OCI-LY3 (cell line): Measurements from ENCODE around the gene HDHD2.
A peak's percentile ranks its signal among the peaks of the same experiment; 100 is the strongest.

ENCODE experiments used
- H2AFZ ChIP-seq: fragments of 200-600, 300-600 bp; shearing (Covaris generic); 2 replicates; pipeline ENCODE4 v1.6.0; 2014; ENCODE audit warnings: antibody characterized with exemption, low read depth, low read length
- H3K27ac ChIP-seq: fragments of 200-600, 300-600 bp; sonication (generic); 2 replicates; pipeline ENCODE4 v1.5.1; 2014; ENCODE audit warnings: mild to moderate bottlenecking, low read length, moderate library complexity, mixed read lengths
- H3K27me3 ChIP-seq: fragments of 200-600, 300-600 bp; sonication (generic); 2 replicates; pipeline ENCODE4 v1.6.1; 2014; ENCODE audit warnings: low read depth, low read length, mixed read lengths
- H3K36me3 ChIP-seq: fragments of 200-600, 300-600 bp; sonication (generic); replicated peaks from 2 replicates; pipeline ENCODE3; 2014; ENCODE audit warnings: low read depth, low read length, mixed read lengths
- H3K4me1 ChIP-seq: fragments of 300-600, 200-600 bp; sonication (generic); 2 replicates; pipeline ENCODE4 v1.6.1; 2014; ENCODE audit warnings: low read length, mixed read lengths
- H3K4me2 ChIP-seq: fragments of 200-600, 300-600 bp; sonication (generic); 2 replicates; pipeline ENCODE4 v1.6.1; 2014; ENCODE audit warnings: low read length, mixed read lengths
- H3K4me3 ChIP-seq: fragments of 300-600, 200-600 bp; sonication (generic); 2 replicates; pipeline ENCODE4 v1.5.1; 2014; ENCODE audit warnings: antibody characterized with exemption, mild to moderate bottlenecking, low read length, moderate library complexity
- H3K79me2 ChIP-seq: fragments of 300-600, 200-600 bp; shearing (Covaris generic); 2 replicates; pipeline ENCODE4 v1.6.1; 2014; ENCODE audit warnings: mild to moderate bottlenecking, low read length, mixed read lengths
- H3K9ac ChIP-seq: fragments of 300-600, 200-600 bp; shearing (Covaris generic); 2 replicates; pipeline ENCODE4 v1.6.0; 2014; ENCODE audit warnings: mild to moderate bottlenecking, low read length, moderate library complexity
- H3K9me3 ChIP-seq: fragments of 200-600, 300-600 bp; shearing (Covaris generic); 2 replicates; pipeline ENCODE4 v1.6.1; 2014; ENCODE audit warnings: low read length, mixed read lengths; ENCODE audit not compliant: insufficient read depth
- H4K20me1 ChIP-seq: fragments of 200-600, 300-600 bp; sonication (generic); 2 replicates; pipeline ENCODE4 v1.6.1; 2016; ENCODE audit warnings: low read length, mixed read lengths; ENCODE audit not compliant: insufficient read depth
- CTCF ChIP-seq: fragments of 200-600, 300-600 bp; sonication (generic); IDR thresholded peaks from 2 replicates; pipeline ENCODE4 v1.5.1; 2014; ENCODE audit warnings: antibody characterized with exemption, low read length, low read depth
- EZH2phosphoT487 ChIP-seq: fragments of 200-600 bp; shearing (Covaris generic); IDR thresholded peaks from 2 replicates; pipeline ENCODE4 v1.6.1; 2018; ENCODE audit warnings: antibody characterized with exemption, mixed run types, low read depth

HDHD2 gene

DNA sequence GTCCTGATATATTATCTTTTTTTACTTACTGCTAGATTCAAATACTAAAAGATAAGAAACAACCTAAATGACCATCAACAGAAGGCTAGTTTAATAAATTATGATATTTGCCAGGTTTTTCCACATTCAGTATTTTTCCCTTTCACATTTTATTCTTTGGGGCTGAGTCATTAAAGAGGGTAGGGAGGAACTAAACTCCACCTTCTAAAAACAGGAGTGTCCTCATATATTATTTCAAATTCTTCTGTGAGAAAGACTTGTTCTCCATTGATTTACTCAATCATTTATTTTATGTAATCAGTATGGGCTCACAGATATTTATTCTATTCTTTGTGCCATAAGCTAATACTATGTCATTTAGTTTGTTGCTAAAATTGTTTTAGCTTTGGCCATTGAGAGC, 9.0 kb downstream of the HDHD2 start:
- H3K4me3 ChIP-seq = no peak overlapping the region
- peaks cover 27% of the 10 kb centered on the region; the same call in 1 of the 2 replicates for H4K20me1 ChIP-seq
- no peaks in the 10 kb centered on the region for H3K4me1 ChIP-seq
- TF ChIP-seq CTCF (no peak), EZH2phosphoT487 (no peak)
- no peaks in the 10 kb centered on the region for H3K9me3 ChIP-seq
- no peak overlapping the region for H3K9ac ChIP-seq
- no peaks in the 10 kb centered on the region for H3K27me3 ChIP-seq
- no peak overlapping the region for H3K27ac ChIP-seq
- H2AFZ ChIP-seq = no peak overlapping the region
- peaks cover 17% of the 10 kb centered on the region for H3K36me3 ChIP-seq
- peaks cover 59% of the 10 kb centered on the region for H3K79me2 ChIP-seq
- no peak overlapping the region for H3K4me2 ChIP-seq

DNA sequence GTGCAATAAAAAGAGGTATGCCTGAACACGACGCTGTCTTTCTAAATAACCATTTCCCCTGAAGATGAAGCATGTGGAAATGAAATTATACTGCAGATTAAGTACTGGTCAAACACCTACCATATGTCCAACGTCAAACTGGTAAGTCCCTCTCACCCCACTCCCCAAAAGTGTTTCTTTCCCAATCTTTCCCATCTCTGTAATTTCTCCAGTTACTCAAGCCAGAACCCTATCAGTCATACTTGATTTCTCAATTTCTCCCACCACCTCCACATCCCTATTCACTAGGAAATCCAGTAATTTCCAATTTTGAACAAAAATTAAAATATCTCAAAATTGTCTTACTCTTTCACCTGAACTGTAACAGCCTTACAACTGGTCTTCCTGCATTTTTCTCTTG, 29.2 kb downstream of the HDHD2 start:
- Histone ChIP-seq H3K9me3 (no peaks in the 10 kb centered on the region), H3K79me2 (no peaks in the 10 kb centered on the region), H3K27ac (no peak overlapping the region), H4K20me1 (peaks cover 19% of the 10 kb centered on the region), H3K4me1 (peaks cover 21% of the 10 kb centered on the region), H3K4me3 (no peak overlapping the region), H3K36me3 (peaks cover 25% of the 10 kb centered on the region), H3K27me3 (no peaks in the 10 kb centered on the region), H2AFZ (no peak overlapping the region), H3K9ac (no peak overlapping the region), H3K4me2 (peak overlapping the region; percentile 28; the same call in 1 of the 2 replicates)
- TF ChIP-seq CTCF = no peak

GRCh38 chr18:47120428-47120827, 29.9 kb downstream of the HDHD2 start:
- Histone ChIP-seq H3K9me3 (no peaks in the 10 kb centered on the region), H3K79me2 (no peaks in the 10 kb centered on the region), H2AFZ (no peak overlapping the region), H3K4me1 (peaks cover 21% of the 10 kb centered on the region), H3K36me3 (peaks cover 19% of the 10 kb centered on the region), H3K4me2 (peak overlapping the region; percentile 28), H3K27ac (peak overlapping the region; percentile 8; the same call in 1 of the 2 replicates), H4K20me1 (peaks cover 19% of the 10 kb centered on the region), H3K4me3 (no peak overlapping the region), H3K27me3 (no peaks in the 10 kb centered on the region), H3K9ac (no peak overlapping the region)
- no peak for TF ChIP-seq EZH2phosphoT487
- TF ChIP-seq CTCF = no peak

GRCh38 chr18:47118981-47119380, 31.3 kb downstream of the HDHD2 start:
- H3K4me2 ChIP-seq = no peak overlapping the region
- H3K9me3 ChIP-seq = no peaks in the 10 kb centered on the region
- H3K36me3 ChIP-seq = peaks cover 24% of the 10 kb centered on the region
- H3K9ac ChIP-seq = no peak overlapping the region
- TF ChIP-seq EZH2phosphoT487 (no peak), CTCF (no peak)
- no peak overlapping the region for H2AFZ ChIP-seq
- H3K27me3 ChIP-seq = no peaks in the 10 kb centered on the region
- peaks cover 19% of the 10 kb centered on the region for H4K20me1 ChIP-seq
- H3K79me2 ChIP-seq = no peaks in the 10 kb centered on the region
- H3K27ac ChIP-seq = no peak overlapping the region
- H3K4me1 ChIP-seq = peaks cover 21% of the 10 kb centered on the region
- H3K4me3 ChIP-seq = no peak overlapping the region
